K562 (cell line): Measurements from ENCODE around the gene BCAS2. TPM values are rescaled to one million over a fixed set of nuclear protein-coding genes. Genes with fewer than 3 reads are reported as not detected.

ENCODE experiments used
- BCOR ChIP-seq: fragments of 450-650 bp; IDR thresholded peaks from 2 replicates; pipeline ENCODE4 v1.6.1; 2016
- CC2D1A ChIP-seq: fragments of 450-650 bp; IDR thresholded peaks from 2 replicates; pipeline ENCODE4 v1.6.1; 2017; ENCODE audit warnings: mild to moderate bottlenecking
- CTCF ChIP-seq, 3 experiments: IDR thresholded peaks in 2 of 3; conservative IDR thresholded peaks in 1 of 3; 2 replicates each; pipeline ENCODE4 v1.5.1; 2011 to 2012; ENCODE audit warnings: low read length in 3 of 3, mild to moderate bottlenecking in 3 of 3, control low read depth in 2 of 3, improper control_type of control experiment in 1 of 3, inconsistent platforms in 1 of 3, low read depth in 1 of 3, mixed read lengths in 1 of 3, moderate library complexity in 1 of 3; ENCODE audit not compliant: insufficient read depth in 2 of 3
- ELK1 ChIP-seq: sonication (generic); formaldehyde crosslinking; IDR thresholded peaks from 2 replicates; pipeline ENCODE4 v1.8.1; 2022; ENCODE audit warnings: missing genetic modification reagents
- GTF2F1 ChIP-seq: IDR thresholded peaks from 2 replicates; pipeline ENCODE4 v1.6.1; 2011; ENCODE audit warnings: low read depth, low read length, improper control_type of control experiment
- HBP1 ChIP-seq: fragments of 450-650 bp; formaldehyde crosslinking; IDR thresholded peaks from 2 replicates; pipeline ENCODE4 v1.4.0; 2022; ENCODE audit warnings: missing genetic modification characterization
- JUND ChIP-seq, 2 experiments: IDR thresholded peaks; 2 replicates in 1 of 2; 3 replicates in 1 of 2; pipeline ENCODE4 v1.6.1; 2011; ENCODE audit warnings: borderline replicate concordance in 2 of 2, low read depth in 2 of 2, low read length in 2 of 2, improper control_type of control experiment in 1 of 2, missing biosample characterization in 1 of 2, missing genetic modification characterization in 1 of 2, missing genetic modification reagents in 1 of 2
- KDM1A ChIP-seq, 2 experiments: fragments of 450-650 bp; IDR thresholded peaks; 2 replicates each; pipeline ENCODE4 v1.6.1; 2016; ENCODE audit warnings: mild to moderate bottlenecking in 2 of 2
- MCM7 ChIP-seq, 2 experiments: fragments of 450-650 bp; IDR thresholded peaks; 2 replicates each; pipeline ENCODE4 v1.6.1; 2016 to 2018
- OTX1 ChIP-seq: fragments of 450-650 bp; formaldehyde crosslinking; IDR thresholded peaks from 2 replicates; pipeline ENCODE4 v1.4.0; 2022; ENCODE audit warnings: mild to moderate bottlenecking
- RNF219 ChIP-seq: fragments of 250-450 bp; sonication (Bioruptor Pico); IDR thresholded peaks from 2 replicates; pipeline ENCODE4 v1.5.0; 2022; ENCODE audit warnings: mild to moderate bottlenecking
- SMARCA4 ChIP-seq: fragments of 450-650 bp; IDR thresholded peaks from 2 replicates; pipeline ENCODE4 v1.6.1; 2016
- TAF15 ChIP-seq: fragments of 200-400 bp; formaldehyde crosslinking; IDR thresholded peaks from 2 replicates; pipeline ENCODE4 v1.6.1; 2017; ENCODE audit warnings: mild to moderate bottlenecking, low read depth, low read length, moderate library complexity
- TRIM24 ChIP-seq, 2 experiments: fragments of 450-650 bp; IDR thresholded peaks; 2 replicates each; pipeline ENCODE4 v1.6.1; 2016
- ZBTB2 ChIP-seq: fragments of 450-650 bp; IDR thresholded peaks from 2 replicates; pipeline ENCODE4 v1.6.1; 2016; ENCODE audit warnings: antibody characterized with exemption
- ZBTB33 ChIP-seq: sonication (generic); formaldehyde crosslinking; IDR thresholded peaks from 2 replicates; pipeline ENCODE4 v1.8.1; 2023; ENCODE audit warnings: mild to moderate bottlenecking, missing genetic modification reagents
- ZFP36 ChIP-seq: fragments of 150-350 bp; IDR thresholded peaks from 2 replicates; pipeline ENCODE4 v1.6.1; 2018; ENCODE audit warnings: low read length, low read depth; ENCODE audit not compliant: partially characterized antibody
- polyA plus RNA-seq, 8 experiments: library from polyadenylated mRNA; depleted of rRNA in 4 of 8; stranded (reverse) in 5 of 8; unstranded in 3 of 8; fragments of >200 nt; fragmentation: Nextera tagmentation in 2 of 8; fragmentation: Illumina TruSeq in 1 of 8; extraction: Ambion mirVana in 2 of 8; extraction: Trizol in 1 of 8; gene quantifications; 2 replicates each; pipeline versions ENCODE4 v1.2.1 to v1.2.3, GENCODE V29; 2011 to 2014; ENCODE audit warnings: inconsistent platforms in 1 of 8, missing spikeins in 1 of 8
- total RNA-seq, 7 experiments: library from RNA; depleted of rRNA in 6 of 7; stranded (reverse); fragments of >200 nt in 6 of 7; fragmentation: Illumina TruSeq in 2 of 7; extraction: Trizol in 2 of 7; gene quantifications; 2 replicates each; pipeline versions ENCODE4 v1.2.1 to v1.2.3, GENCODE V29; 2011 to 2021; ENCODE audit warnings: low replicate concordance in 1 of 7

BCAS2 gene
- total and polyA plus RNA-seq, 9 of the 15 experiments (the other 6 are each of a cell fraction or from before 2014, with no cell fraction given) = 59.3 to 183 (median 81.1) TPM

- TF ChIP-seq JUND (IDR thresholded peaks at IDR 0.05; ENCODE audit: borderline replicate concordance, low read depth, low read length) (peak; percentile 91), JUND (tag; IDR thresholded peaks at IDR 0.05; ENCODE audit: borderline replicate concordance, low read depth, low read length) (peak; percentile 91; the same call in 2 of the 3 replicates), ZBTB2 (peak; percentile 99), CTCF (IDR thresholded peaks at IDR 0.05 in 2 of 3, conservative IDR thresholded peaks at IDR 0.05 in 1 of 3; ENCODE audit: insufficient read depth in 2 of 3, low read depth in 1 of 3, low read length in 3 of 3) (no peak), SMARCA4 (no peak), ZBTB33 (CRISPR knock-in tag) (peak; percentile 19; the same call in 1 of the 2 replicates), TAF15 (no peak), OTX1 (peak; percentile 83; the same call in 1 of the 2 replicates), MCM7 (IDR thresholded peaks at IDR 0.05) (no peak), TRIM24 (IDR thresholded peaks at IDR 0.05) (peak; percentile 46 to 56; a peak in 2 of 4 replicates), HBP1 (CRISPR knock-in tag) (no peak), CC2D1A (peak; percentile 75; the same call in 1 of the 2 replicates), ZFP36 (peak; percentile 1), RNF219 (CRISPR knock-in tag) (no peak), BCOR (no peak), ELK1 (CRISPR knock-in tag) (no peak), KDM1A (IDR thresholded peaks at IDR 0.05) (no peak), GTF2F1 (no peak)
Measured at GRCh38 chr1:114581335-114582287, at the start of gene BCAS2 (continued).
